GM18517 (cell line): ENCODE measurements around the gene CRYBG2.
"Not testable (repeated sequence)": the region's sequence is repeated elsewhere in the genome, so short reads cannot be mapped to it uniquely, and the experiment has no call there.

Source experiments
- ATAC-seq: cut with Tn5 transposase; IDR thresholded peaks from one replicate; pipeline ENCODE4 v1.9.1; 2021; ENCODE audit warnings: mild to moderate bottlenecking, moderate library complexity; ENCODE audit not compliant: unreplicated experiment

CRYBG2 gene

GRCh38 chr1:26322042-26322331, 31.9 kb downstream of the CRYBG2 start:
- no peak for ATAC-seq

GRCh38 chr1:26321315-26322041, 32.5 kb downstream of the CRYBG2 start:
- ATAC-seq, result no peak

GRCh38 chr1:26320896-26321295, 33.0 kb downstream of the CRYBG2 start:
- no peak for ATAC-seq

- no peak for ATAC-seq
Observed at GRCh38 chr1:26318338-26319064, 35.4 kb downstream of the CRYBG2 start.

- ATAC-seq, result no peak
Observed at GRCh38 chr1:26317612-26318337, 36.2 kb downstream of the CRYBG2 start, which contains the start of gene CD52. Gene CD52, plus strand, starts transcription at chr1:26317958. Its CDS starts 60 bp downstream, at chr1:26318018.

GRCh38 chr1:26317146-26317545, 36.8 kb downstream of the CRYBG2 start:
- ATAC-seq, result no peak

- ATAC-seq, result no peak
Observed at GRCh38 chr1:26315874-26316850, 37.8 kb downstream of the CRYBG2 start.

GRCh38 chr1:26314501-26314900, 39.4 kb downstream of the CRYBG2 start:
- ATAC-seq, result no peak

GRCh38 chr1:26307966-26308899, 45.7 kb downstream of the CRYBG2 start:
- ATAC-seq, result not testable (repeated sequence)

- no peak for ATAC-seq
Observed at GRCh38 chr1:26307363-26307781, 46.6 kb downstream of the CRYBG2 start.

GRCh38 chr1:26306290-26307229, 47.4 kb downstream of the CRYBG2 start, which contains the start of gene UBXN11:
Gene UBXN11, minus strand, starts transcription at chr1:26306636. Its CDS starts 3,753 bp downstream, at chr1:26302883.
- peak; percentile 91 for ATAC-seq

- ATAC-seq, result peak; percentile 7
Observed at GRCh38 chr1:26305667-26306289, 48.2 kb downstream of the CRYBG2 start.

GRCh38 chr1:26302733-26303405, 51.1 kb downstream of the CRYBG2 start:
- no peak for ATAC-seq

- no peak for ATAC-seq
Observed at GRCh38 chr1:26300578-26301275, 53.2 kb downstream of the CRYBG2 start.

GRCh38 chr1:26297791-26298124, 56.2 kb downstream of the CRYBG2 start:
- ATAC-seq, result no peak

GRCh38 chr1:26297057-26297790, 56.7 kb downstream of the CRYBG2 start:
- no peak for ATAC-seq
